ENCODE results near the gene SSBP3.

Gene SSBP3

GRCh38 chr1:54312796-54313316 lies 93.3 kb downstream of the SSBP3 start:
- FAIRE-seq (no peak), DNase-seq (ENCODE audit: insufficient read length, low spot score) (no peak)

- DNase-seq (ENCODE audit: insufficient read length, low spot score) (no peak), FAIRE-seq (no peak)
Observed at GRCh38 chr1:54311506-54311905, 94.7 kb downstream of the SSBP3 start.

- DNase-seq (ENCODE audit: insufficient read length, low spot score) (no peak), FAIRE-seq (no peak)
Observed at GRCh38 chr1:54310439-54311328, 95.5 kb downstream of the SSBP3 start.

- DNase-seq (ENCODE audit: insufficient read length, low spot score) (no peak), FAIRE-seq (no peak)
Observed at GRCh38 chr1:54309631-54310366, 96.4 kb downstream of the SSBP3 start.

- FAIRE-seq: no peak
Observed at GRCh38 chr1:54307305-54307704, 98.9 kb downstream of the SSBP3 start.

GRCh38 chr1:54305906-54306514 lies 100.2 kb downstream of the SSBP3 start:
- DNase-seq (ENCODE audit: insufficient read length, low spot score) (no peak), FAIRE-seq (no peak)

More at GRCh38 chr1:54307305-54307704, 98.9 kb downstream of the SSBP3 start:
- DNase-seq (ENCODE audit: insufficient read length, low spot score): no peak

- FAIRE-seq (no peak), DNase-seq (ENCODE audit: insufficient read length, low spot score) (no peak)
Observed at GRCh38 chr1:54304518-54304917, 101.7 kb downstream of the SSBP3 start.

GRCh38 chr1:54302951-54303843 lies 103.0 kb downstream of the SSBP3 start:
- DNase-seq (ENCODE audit: insufficient read length, low spot score) (no peak), FAIRE-seq (no peak)

GRCh38 chr1:54302549-54302948 lies 103.6 kb downstream of the SSBP3 start:
- no peak for FAIRE-seq
- DNase-seq (ENCODE audit: insufficient read length, low spot score): no peak

- DNase-seq (ENCODE audit: insufficient read length, low spot score) (no peak), FAIRE-seq (no peak)
Observed at GRCh38 chr1:54301497-54301896, 104.7 kb downstream of the SSBP3 start.

GRCh38 chr1:54300401-54300800 lies 105.8 kb downstream of the SSBP3 start:
- DNase-seq (ENCODE audit: insufficient read length, low spot score): no peak
- no peak for FAIRE-seq

GRCh38 chr1:54299037-54299436 lies 107.2 kb downstream of the SSBP3 start:
- FAIRE-seq (no peak), DNase-seq (ENCODE audit: insufficient read length, low spot score) (no peak)

GRCh38 chr1:54298284-54299033 lies 107.7 kb downstream of the SSBP3 start:
- FAIRE-seq: no peak
- no peak for DNase-seq (ENCODE audit: insufficient read length, low spot score)

GRCh38 chr1:54297596-54298283 lies 108.5 kb downstream of the SSBP3 start:
- FAIRE-seq: no peak
- no peak for DNase-seq (ENCODE audit: insufficient read length, low spot score)

GRCh38 chr1:54296666-54297065 lies 109.5 kb downstream of the SSBP3 start:
- FAIRE-seq (no peak), DNase-seq (ENCODE audit: insufficient read length, low spot score) (no peak)

GRCh38 chr1:54294887-54295286 lies 111.3 kb downstream of the SSBP3 start:
- no peak for FAIRE-seq
- DNase-seq (ENCODE audit: insufficient read length, low spot score): no peak

- no peak for FAIRE-seq
- no peak for DNase-seq (ENCODE audit: insufficient read length, low spot score)
Observed at GRCh38 chr1:54292002-54292911, 113.9 kb downstream of the SSBP3 start.
